A673 (cell line): ENCODE results near the gene MAPK8IP3. TPM values are rescaled to one million over a fixed set of nuclear protein-coding genes. Genes with fewer than 3 reads are reported as not detected.

Experiments
- BruUV-seq: library from RNA; stranded (reverse); fragments of 400-500 nt; replicated peaks from 2 replicates; lab custom pipeline; 2021; lab: Mats Ljungman, UMichigan
- CTCF ChIA-PET: fragments of 300-600 bp; sonication (Branson Sonifier 250); formaldehyde crosslinking; loops from one replicate; lab custom pipeline; 2022; ENCODE audit warnings: antibody characterized with exemption; lab: Charles Lee
- POLR2A ChIA-PET: fragments of 300-600 bp; sonication (Branson Sonifier 250); formaldehyde crosslinking; loops from one replicate; lab custom pipeline; 2022; ENCODE audit warnings: antibody characterized with exemption; ENCODE audit not compliant: low non-redundant PET; lab: Charles Lee
- DNase-seq: peaks from one replicate; pipeline ENCODE4 v3.0.0-alpha.2; 2015; ENCODE audit warnings: low spot score
- H3K27ac ChIP-seq: fragments of 200-600 bp; sonication (generic); 2 replicates; pipeline ENCODE4 v1.5.1; 2016; ENCODE audit warnings: mixed run types, low read depth, mild to moderate bottlenecking, mixed read lengths, antibody characterized with exemption, low read length; ENCODE audit not compliant: poor library complexity, severe bottlenecking
- H3K27me3 ChIP-seq: fragments of 200-600 bp; sonication (generic); replicated peaks from 2 replicates; pipeline ENCODE4 v1.6.1; 2017; ENCODE audit warnings: mixed run types, low read depth, mild to moderate bottlenecking, mixed read lengths, antibody characterized with exemption, low read length; ENCODE audit not compliant: insufficient read depth, poor library complexity
- H3K36me3 ChIP-seq: fragments of 200-600 bp; sonication (generic); 2 replicates; pipeline ENCODE4 v1.6.1; 2016; ENCODE audit warnings: mixed run types, mild to moderate bottlenecking, mixed read lengths, antibody characterized with exemption, low read length; ENCODE audit not compliant: insufficient read depth, poor library complexity, severe bottlenecking
- H3K4me1 ChIP-seq: fragments of 200-600 bp; sonication (generic); 2 replicates; pipeline ENCODE4 v1.6.1; 2017; ENCODE audit warnings: mixed run types, mild to moderate bottlenecking, mixed read lengths, antibody characterized with exemption, low read length; ENCODE audit not compliant: insufficient read depth, poor library complexity, severe bottlenecking
- H3K4me3 ChIP-seq: fragments of 200-600 bp; sonication (generic); 2 replicates; pipeline ENCODE4 v1.5.1; 2016; ENCODE audit warnings: low read depth, mixed run types, mild to moderate bottlenecking, mixed read lengths, low read length; ENCODE audit not compliant: poor library complexity, severe bottlenecking
- H3K9me3 ChIP-seq: fragments of 200-600 bp; sonication (generic); 2 replicates; pipeline ENCODE4 v1.6.1; 2016; ENCODE audit warnings: mixed run types, low read depth, mild to moderate bottlenecking, mixed read lengths, antibody characterized with exemption, low read length; ENCODE audit not compliant: poor library complexity, severe bottlenecking
- EZH2 ChIP-seq: fragments of 200-600 bp; sonication (generic); IDR thresholded peaks from 2 replicates; pipeline ENCODE4 v1.6.1; 2017; ENCODE audit warnings: borderline replicate concordance, low read depth, mild to moderate bottlenecking, mixed read lengths, antibody characterized with exemption, low read length; ENCODE audit not compliant: poor library complexity, severe bottlenecking
- intact Hi-C: fragments of 100-400 bp; cut with micrococcal nuclease; formaldehyde crosslinking; loops from one replicate; pipeline ENCODE4 v1.10.0; 2022; ENCODE audit not compliant: unreplicated experiment
- total RNA-seq: library from RNA; stranded (reverse); gene quantifications from 2 replicates; pipeline ENCODE4 v1.2.3, GENCODE V29; 2021
- TF ChIP-seq, protein P1 (sequence below): fragments of 300-800, 200-600 bp; sonication (generic); conservative IDR thresholded peaks from 2 replicates; pipeline ENCODE4 v1.5.1; 2017; ENCODE audit warnings: low read depth, mild to moderate bottlenecking, antibody characterized with exemption, low read length, moderate library complexity, mixed read lengths

MAPK8IP3 gene
- total RNA-seq, 1 experiment from 2014 or later: 69.2 TPM

DNA sequence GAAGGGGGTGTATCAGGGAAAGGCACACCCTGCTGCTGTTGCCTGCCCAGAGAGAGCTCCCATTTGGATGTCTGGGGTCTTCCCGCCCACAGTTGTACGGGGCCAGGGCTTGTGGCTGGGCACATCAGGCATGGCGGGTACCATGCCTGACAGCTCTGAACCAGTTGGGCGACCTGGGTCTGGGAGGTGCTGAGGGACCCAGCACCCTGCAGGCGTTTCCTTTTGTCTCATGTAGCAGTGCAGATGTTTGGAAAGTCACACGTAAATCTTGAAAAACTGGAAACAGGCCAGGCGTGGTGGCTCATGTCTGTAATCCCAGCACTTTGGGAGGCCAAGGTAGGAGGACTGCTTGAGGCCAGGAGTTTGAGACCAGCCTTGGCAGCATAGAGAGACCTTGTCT lies 36.3 kb upstream of the MAPK8IP3 start:
- CTCF ChIA-PET: no interaction called here
- no TSS peak for BruUV-seq
- no peak for TF ChIP-seq EZH2
- TF ChIP-seq, protein P1, sequence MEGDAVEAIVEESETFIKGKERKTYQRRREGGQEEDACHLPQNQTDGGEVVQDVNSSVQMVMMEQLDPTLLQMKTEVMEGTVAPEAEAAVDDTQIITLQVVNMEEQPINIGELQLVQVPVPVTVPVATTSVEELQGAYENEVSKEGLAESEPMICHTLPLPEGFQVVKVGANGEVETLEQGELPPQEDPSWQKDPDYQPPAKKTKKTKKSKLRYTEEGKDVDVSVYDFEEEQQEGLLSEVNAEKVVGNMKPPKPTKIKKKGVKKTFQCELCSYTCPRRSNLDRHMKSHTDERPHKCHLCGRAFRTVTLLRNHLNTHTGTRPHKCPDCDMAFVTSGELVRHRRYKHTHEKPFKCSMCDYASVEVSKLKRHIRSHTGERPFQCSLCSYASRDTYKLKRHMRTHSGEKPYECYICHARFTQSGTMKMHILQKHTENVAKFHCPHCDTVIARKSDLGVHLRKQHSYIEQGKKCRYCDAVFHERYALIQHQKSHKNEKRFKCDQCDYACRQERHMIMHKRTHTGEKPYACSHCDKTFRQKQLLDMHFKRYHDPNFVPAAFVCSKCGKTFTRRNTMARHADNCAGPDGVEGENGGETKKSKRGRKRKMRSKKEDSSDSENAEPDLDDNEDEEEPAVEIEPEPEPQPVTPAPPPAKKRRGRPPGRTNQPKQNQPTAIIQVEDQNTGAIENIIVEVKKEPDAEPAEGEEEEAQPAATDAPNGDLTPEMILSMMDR: no peak
- no peaks in the 10 kb centered on the region for H3K27me3 ChIP-seq
- intact Hi-C loops: no loop called here
- no peaks in the 10 kb centered on the region for H3K9me3 ChIP-seq
- no peaks in the 10 kb centered on the region for H3K4me1 ChIP-seq
- no peak for DNase-seq
- no peak overlapping the region for H3K27ac ChIP-seq
- H3K36me3 ChIP-seq: peaks cover 77% of the 10 kb centered on the region
- POLR2A ChIA-PET: no interaction called here
- H3K4me3 ChIP-seq: no peak overlapping the region

DNA sequence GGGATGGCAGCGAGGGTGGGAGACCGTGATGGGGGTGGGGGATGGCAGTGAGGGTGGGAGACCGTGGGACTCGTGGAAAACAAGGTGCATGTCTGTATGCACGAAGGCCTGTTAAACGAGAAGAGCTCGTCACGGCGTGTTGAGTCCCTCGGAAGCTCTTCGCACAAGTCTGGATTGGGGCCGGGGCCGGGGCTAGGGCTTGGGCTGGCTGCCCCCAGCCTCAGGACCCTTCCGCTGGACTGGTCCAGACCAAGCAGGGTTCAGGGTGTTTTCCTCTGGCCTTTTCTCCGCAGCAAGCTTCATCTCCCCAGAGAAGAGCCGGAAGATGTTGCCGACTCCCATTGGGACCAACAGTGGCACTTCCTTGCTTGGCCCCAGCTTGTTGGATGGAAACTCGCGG lies 35.6 kb upstream of the MAPK8IP3 start:
- H3K27me3 ChIP-seq: no peaks in the 10 kb centered on the region
- no peak for DNase-seq
- ChIA-PET POLR2A (no interaction called here), CTCF (no interaction called here)
- no peaks in the 10 kb centered on the region for H3K9me3 ChIP-seq
- H3K4me1 ChIP-seq: no peaks in the 10 kb centered on the region
- no peak overlapping the region for H3K4me3 ChIP-seq
- BruUV-seq: no TSS peak
- H3K36me3 ChIP-seq: peaks cover 72% of the 10 kb centered on the region
- no peak overlapping the region for H3K27ac ChIP-seq
- TF ChIP-seq EZH2: no peak
- TF ChIP-seq, protein P1: no peak
- intact Hi-C loops: no loop called here

DNA sequence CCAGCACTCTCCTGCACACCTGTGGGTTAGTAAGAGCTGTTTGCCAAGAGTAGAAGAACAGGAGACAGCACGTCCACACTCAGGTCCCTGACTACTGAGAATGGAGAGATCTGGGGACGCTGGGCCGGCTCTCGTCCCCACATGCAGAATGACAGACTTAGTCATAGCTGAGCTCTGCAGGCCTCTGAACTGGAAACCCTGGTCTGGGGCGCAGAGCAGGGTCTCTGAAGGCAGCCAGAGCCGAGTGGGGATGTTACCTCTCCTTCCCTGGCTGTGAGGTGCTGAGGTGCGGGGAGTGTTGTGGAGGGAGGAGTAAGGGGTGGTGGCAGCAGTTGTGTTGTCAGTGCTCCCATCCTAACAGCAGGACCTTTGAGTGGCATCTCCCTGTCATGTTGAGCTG lies 35.1 kb upstream of the MAPK8IP3 start:
- intact Hi-C loops: no loop called here
- no peaks in the 10 kb centered on the region for H3K4me1 ChIP-seq
- no peak overlapping the region for H3K27ac ChIP-seq
- no peak overlapping the region for H3K4me3 ChIP-seq
- TF ChIP-seq EZH2: no peak
- TF ChIP-seq, protein P1: no peak
- no peaks in the 10 kb centered on the region for H3K27me3 ChIP-seq
- H3K36me3 ChIP-seq: peaks cover 74% of the 10 kb centered on the region
- no peak for DNase-seq
- CTCF ChIA-PET: no interaction called here
- H3K9me3 ChIP-seq: no peaks in the 10 kb centered on the region
- POLR2A ChIA-PET: no interaction called here
- no TSS peak for BruUV-seq
